A549 (cell line): Measurements from ENCODE around the gene ARIH2.

Source experiments
- CEBPB ChIP-seq, 2 experiments: fragments of >200 bp in 1 of 2; sonication (Bioruptor Twin) in 1 of 2; formaldehyde crosslinking in 1 of 2; IDR thresholded peaks; 2 replicates each; pipeline ENCODE4 v1.6.1; 2012 to 2016
- CTCF ChIP-seq: fragments of >200 bp; sonication (Bioruptor Twin); formaldehyde crosslinking; IDR thresholded peaks from 3 replicates; pipeline ENCODE4 v1.5.1; 2016
- EP300 ChIP-seq, 2 experiments: fragments of >200 bp; sonication (Bioruptor Twin); formaldehyde crosslinking; IDR thresholded peaks; 2 replicates in 1 of 2; 3 replicates in 1 of 2; pipeline ENCODE4 v1.6.1; 2016 to 2017
- MAFK ChIP-seq: fragments of 450-650 bp; IDR thresholded peaks from 2 replicates; pipeline ENCODE4 v1.6.1; 2014; ENCODE audit not compliant: partially characterized antibody
- MYC ChIP-seq: IDR thresholded peaks from 2 replicates; pipeline ENCODE4 v1.6.1; 2012; ENCODE audit warnings: mild to moderate bottlenecking, inconsistent platforms, low read length, improper control_type of control experiment, borderline replicate concordance
- POLR2A ChIP-seq: IDR thresholded peaks from 2 replicates; pipeline ENCODE4 v1.6.1; 2012; ENCODE audit warnings: mild to moderate bottlenecking, low read length
- RAD21 ChIP-seq, 2 experiments: fragments of >200 bp in 1 of 2; sonication (Bioruptor Twin) in 1 of 2; formaldehyde crosslinking in 1 of 2; IDR thresholded peaks in 1 of 2; conservative IDR thresholded peaks in 1 of 2; 2 replicates in 1 of 2; 3 replicates in 1 of 2; pipeline ENCODE4 v1.6.1; 2012 to 2018; ENCODE audit warnings: inconsistent platforms in 1 of 2
- SMC3 ChIP-seq: fragments of >200 bp; sonication (Bioruptor Twin); formaldehyde crosslinking; IDR thresholded peaks from 3 replicates; pipeline ENCODE4 v1.6.1; 2018; ENCODE audit warnings: inconsistent platforms

DNA sequence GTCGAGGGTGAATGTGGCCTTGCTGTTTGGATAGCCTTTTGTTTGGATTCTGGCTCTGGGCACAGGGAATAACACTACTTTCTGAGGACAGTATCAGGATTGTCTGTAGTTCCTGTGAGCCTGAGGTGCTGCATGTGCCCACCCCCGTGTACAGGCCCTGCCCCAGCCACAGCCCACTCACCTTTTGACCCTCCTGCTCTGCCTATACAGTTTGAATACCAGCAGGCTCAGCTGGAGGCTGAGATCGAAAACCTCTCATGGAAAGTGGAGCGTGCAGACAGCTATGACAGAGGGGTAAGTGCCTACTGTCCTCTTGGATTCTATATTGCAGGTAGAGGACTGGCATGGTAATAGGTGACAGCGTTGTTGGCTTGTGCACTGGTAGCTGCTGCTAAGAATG is 64.0 kb downstream of the ARIH2 start:
- TF ChIP-seq SMC3 (no peak), RAD21 (conservative IDR thresholded peaks at IDR 0.05 in 1 of 2, IDR thresholded peaks at IDR 0.05 in 1 of 2) (no peak), CTCF (no peak), MAFK (no peak), POLR2A (no peak), CEBPB (IDR thresholded peaks at IDR 0.05) (no peak), MYC (no peak), EP300 (IDR thresholded peaks at IDR 0.05) (no peak)
